ENCODE data around the gene GPR152.

GPR152 gene

GRCh38 chr11:67489203-67489884, 36.8 kb upstream of the GPR152 start:
- TF ChIP-seq POLR2AphosphoS5 (IDR thresholded peaks at IDR 0.05; ENCODE audit: low read depth, low read length) (no peak), REST (IDR thresholded peaks at IDR 0.05; ENCODE audit: insufficient read depth in 1 of 2, low read depth in 2 of 2, low read length in 2 of 2) (no peak), SIN3A (IDR thresholded peaks at IDR 0.05; ENCODE audit: borderline replicate concordance, insufficient read depth, low read length) (no peak), TAF1 (IDR thresholded peaks at IDR 0.05; ENCODE audit: borderline replicate concordance, insufficient read depth, low read length) (no peak), FOXP2 (optimal IDR thresholded peaks at IDR 0.05; ENCODE audit: borderline replicate concordance, extremely low read depth, extremely low read length, insufficient read depth) (no peak)

GRCh38 chr11:67486481-67487195, 34.1 kb upstream of the GPR152 start:
- no peak for TF ChIP-seq REST (IDR thresholded peaks at IDR 0.05; ENCODE audit: insufficient read depth in 1 of 2, low read depth in 2 of 2, low read length in 2 of 2)

GRCh38 chr11:67484847-67485311, 32.4 kb upstream of the GPR152 start:
- TF ChIP-seq SIN3A (IDR thresholded peaks at IDR 0.05; ENCODE audit: borderline replicate concordance, insufficient read depth, low read length) (no peak), TAF1 (IDR thresholded peaks at IDR 0.05; ENCODE audit: borderline replicate concordance, insufficient read depth, low read length) (no peak), FOXP2 (optimal IDR thresholded peaks at IDR 0.05; ENCODE audit: borderline replicate concordance, extremely low read depth, extremely low read length, insufficient read depth) (no peak), REST (IDR thresholded peaks at IDR 0.05; ENCODE audit: insufficient read depth in 1 of 2, low read depth in 2 of 2, low read length in 2 of 2) (no peak), POLR2AphosphoS5 (IDR thresholded peaks at IDR 0.05; ENCODE audit: low read depth, low read length) (no peak)

GRCh38 chr11:67483831-67484665, 31.5 kb upstream of the GPR152 start:
- TF ChIP-seq REST (IDR thresholded peaks at IDR 0.05; ENCODE audit: insufficient read depth in 1 of 2, low read depth in 2 of 2, low read length in 2 of 2), result no peak

Data from PFSK-1 (cell line).